SK-N-SH (cell line): ENCODE measurements around the gene CREBRF.

Experiments
- CHD2 ChIP-seq: fragments of 150-350 bp; IDR thresholded peaks from 2 replicates; pipeline ENCODE4 v1.6.1; 2018; ENCODE audit warnings: low read length; ENCODE audit not compliant: partially characterized antibody
- EP300 ChIP-seq, 2 experiments: IDR thresholded peaks; 2 replicates each; pipeline versions ENCODE4 v1.4.0 to v1.6.1; 2012; ENCODE audit warnings: borderline replicate concordance in 1 of 2, low read depth in 1 of 2, low read length in 1 of 2
- FOXM1 ChIP-seq: IDR thresholded peaks from 2 replicates; pipeline ENCODE4 v1.4.0; 2012; ENCODE audit warnings: low read depth, mild to moderate bottlenecking
- GABPA ChIP-seq: IDR thresholded peaks from 2 replicates; pipeline ENCODE4 v1.4.0; 2012; ENCODE audit warnings: low read depth, mild to moderate bottlenecking
- JUND ChIP-seq: IDR thresholded peaks from 2 replicates; pipeline ENCODE4 v1.4.0; 2012
- POLR2AphosphoS5 ChIP-seq: IDR thresholded peaks from 2 replicates; pipeline ENCODE4 v1.6.1; 2012; ENCODE audit warnings: low read depth, low read length
- RAD21 ChIP-seq: IDR thresholded peaks from 2 replicates; pipeline ENCODE4 v1.6.1; 2012; ENCODE audit warnings: mild to moderate bottlenecking, low read length
- RFX5 ChIP-seq: IDR thresholded peaks from 2 replicates; pipeline ENCODE4 v1.6.1; 2012; ENCODE audit warnings: mild to moderate bottlenecking, improper control_type of control experiment, low read length
- SIN3A ChIP-seq: IDR thresholded peaks from 2 replicates; pipeline ENCODE4 v1.6.1; 2012; ENCODE audit warnings: low read depth, mild to moderate bottlenecking, low read length, moderate library complexity, borderline replicate concordance
- TF ChIP-seq, protein P1 (sequence below): fragments of 200-600 bp; sonication (generic); IDR thresholded peaks from 2 replicates; pipeline ENCODE4 v1.6.1; 2017; ENCODE audit warnings: antibody characterized with exemption, mild to moderate bottlenecking, moderate library complexity

DNA sequence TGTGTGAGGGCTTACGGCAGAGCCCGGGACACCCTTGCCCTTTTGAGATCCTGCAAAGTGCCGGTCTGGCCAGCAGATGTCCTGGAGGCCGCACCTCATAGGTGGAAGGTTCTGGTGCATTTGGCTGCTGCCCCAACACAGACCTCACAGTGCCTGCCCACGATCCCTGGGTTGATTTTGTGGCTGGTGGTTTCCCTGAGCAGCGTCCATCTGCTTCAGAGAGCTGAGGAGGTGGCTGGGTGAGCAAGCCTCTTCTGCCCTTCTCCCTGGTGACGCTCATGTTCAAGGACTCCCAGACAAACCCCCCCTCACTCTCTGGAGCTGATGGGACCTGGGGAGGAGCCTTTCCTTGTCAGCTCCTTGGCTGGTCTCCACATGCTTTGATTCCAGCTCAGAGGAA, 107.1 kb downstream of the CREBRF start:
- TF ChIP-seq POLR2AphosphoS5 = no peak
- TF ChIP-seq, protein P1, sequence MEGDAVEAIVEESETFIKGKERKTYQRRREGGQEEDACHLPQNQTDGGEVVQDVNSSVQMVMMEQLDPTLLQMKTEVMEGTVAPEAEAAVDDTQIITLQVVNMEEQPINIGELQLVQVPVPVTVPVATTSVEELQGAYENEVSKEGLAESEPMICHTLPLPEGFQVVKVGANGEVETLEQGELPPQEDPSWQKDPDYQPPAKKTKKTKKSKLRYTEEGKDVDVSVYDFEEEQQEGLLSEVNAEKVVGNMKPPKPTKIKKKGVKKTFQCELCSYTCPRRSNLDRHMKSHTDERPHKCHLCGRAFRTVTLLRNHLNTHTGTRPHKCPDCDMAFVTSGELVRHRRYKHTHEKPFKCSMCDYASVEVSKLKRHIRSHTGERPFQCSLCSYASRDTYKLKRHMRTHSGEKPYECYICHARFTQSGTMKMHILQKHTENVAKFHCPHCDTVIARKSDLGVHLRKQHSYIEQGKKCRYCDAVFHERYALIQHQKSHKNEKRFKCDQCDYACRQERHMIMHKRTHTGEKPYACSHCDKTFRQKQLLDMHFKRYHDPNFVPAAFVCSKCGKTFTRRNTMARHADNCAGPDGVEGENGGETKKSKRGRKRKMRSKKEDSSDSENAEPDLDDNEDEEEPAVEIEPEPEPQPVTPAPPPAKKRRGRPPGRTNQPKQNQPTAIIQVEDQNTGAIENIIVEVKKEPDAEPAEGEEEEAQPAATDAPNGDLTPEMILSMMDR = no peak
- TF ChIP-seq RFX5 = no peak
- no peak for TF ChIP-seq SIN3A
- TF ChIP-seq FOXM1 = no peak
- TF ChIP-seq GABPA = no peak
- TF ChIP-seq EP300 (IDR thresholded peaks at IDR 0.05; ENCODE audit: borderline replicate concordance in 1 of 2, low read depth in 1 of 2, low read length in 1 of 2) = no peak
- TF ChIP-seq RAD21 = no peak
- no peak for TF ChIP-seq CHD2
- no peak for TF ChIP-seq JUND
